Neural progenitor cell (in vitro differentiated cells): ENCODE data around the gene DLEC1. TPM values are rescaled to one million over a fixed set of nuclear protein-coding genes. Genes with fewer than 3 reads are reported as not detected.

ENCODE experiments used
- DNase-seq: peaks from one replicate; pipeline ENCODE4 v3.0.0-alpha.2; 2016; ENCODE audit warnings: low spot score
- H2AFZ ChIP-seq: fragments of 200-600 bp; sonication (generic); replicated peaks from 2 replicates; pipeline ENCODE4 v1.6.1; 2016; ENCODE audit warnings: antibody characterized with exemption
- H3F3A ChIP-seq: fragments of 200-600 bp; sonication (generic); 2 replicates; pipeline ENCODE4 v1.6.1; 2016; ENCODE audit warnings: antibody characterized with exemption, low read depth
- H3K27ac ChIP-seq: fragments of 200-600 bp; sonication (generic); 2 replicates; pipeline ENCODE4 v1.5.1; 2016; ENCODE audit warnings: mild to moderate bottlenecking
- H3K27me3 ChIP-seq: fragments of 200-600 bp; sonication (generic); 2 replicates; pipeline ENCODE4 v1.6.1; 2016; ENCODE audit warnings: mild to moderate bottlenecking, moderate library complexity
- H3K36me3 ChIP-seq: fragments of 200-600 bp; sonication (generic); 2 replicates; pipeline ENCODE4 v1.5.1; 2016
- H3K4me1 ChIP-seq: fragments of 200-600 bp; sonication (generic); 2 replicates; pipeline ENCODE4 v1.6.1; 2016; ENCODE audit warnings: mixed run types
- H3K4me2 ChIP-seq: fragments of 200-600 bp; sonication (generic); 2 replicates; pipeline ENCODE4 v1.6.1; 2016
- H3K4me3 ChIP-seq: fragments of 200-600 bp; sonication (generic); 2 replicates; pipeline ENCODE4 v1.5.1; 2016
- H3K79me2 ChIP-seq: fragments of 200-600 bp; sonication (generic); 2 replicates; pipeline ENCODE4 v1.6.1; 2016; ENCODE audit warnings: low read depth
- H3K9ac ChIP-seq: fragments of 200-600 bp; sonication (generic); 2 replicates; pipeline ENCODE4 v1.6.1; 2016
- H3K9me3 ChIP-seq: fragments of 200-600 bp; sonication (generic); 2 replicates; pipeline ENCODE4 v1.5.1; 2016; ENCODE audit warnings: low read depth
- H4K20me1 ChIP-seq: fragments of 200-600 bp; sonication (generic); 2 replicates; pipeline ENCODE4 v1.6.1; 2016; ENCODE audit warnings: low read depth
- H3K27ac Mint-ChIP-seq: 3 replicates; pipeline ENCODE4 v1.8.0; 2021; ENCODE audit warnings: mixed read lengths
- H3K27me3 Mint-ChIP-seq: 2 replicates; pipeline ENCODE4 v1.8.0; 2022; ENCODE audit warnings: low read depth, mild to moderate bottlenecking, inconsistent platforms, moderate library complexity, mixed read lengths; ENCODE audit not compliant: insufficient read depth
- H3K36me3 Mint-ChIP-seq: 3 replicates; pipeline ENCODE4 v1.8.0; 2021; ENCODE audit warnings: mixed read lengths
- H3K4me1 Mint-ChIP-seq: 3 replicates; pipeline ENCODE4 v1.8.0; 2021; ENCODE audit warnings: mixed read lengths
- H3K4me3 Mint-ChIP-seq: 3 replicates; pipeline ENCODE4 v1.8.0; 2021; ENCODE audit warnings: mild to moderate bottlenecking, moderate library complexity, mixed read lengths
- H3K9me3 Mint-ChIP-seq: 3 replicates; pipeline ENCODE4 v1.8.0; 2020; ENCODE audit warnings: mixed read lengths
- CTCF ChIP-seq: fragments of 200-600 bp; sonication (generic); IDR thresholded peaks from 2 replicates; pipeline ENCODE4 v1.5.1; 2017; ENCODE audit warnings: antibody characterized with exemption, mild to moderate bottlenecking
- EZH2 ChIP-seq: fragments of 200-600 bp; sonication (generic); IDR thresholded peaks from 2 replicates; pipeline ENCODE4 v1.6.1; 2017; ENCODE audit warnings: antibody characterized with exemption, mild to moderate bottlenecking, moderate library complexity
- EZH2phosphoT487 ChIP-seq: fragments of 200-600 bp; sonication (generic); IDR thresholded peaks from 2 replicates; pipeline ENCODE4 v1.6.1; 2017; ENCODE audit warnings: antibody characterized with exemption
- total RNA-seq: library from RNA; depleted of rRNA; stranded (reverse); fragments of >200 nt; gene quantifications from 2 replicates; pipeline ENCODE4 v1.2.3, GENCODE V29; 2015; ENCODE audit warnings: low replicate concordance

DLEC1 gene
- total RNA-seq, 1 donor from 2014 or later = 0.60 TPM

- Mint-ChIP-seq H3K27me3 (peaks cover 5% of the 10 kb centered on the region), H3K4me1 (no peaks in the 10 kb centered on the region), H3K27ac (no peak overlapping the region), H3K36me3 (peaks cover 29% of the 10 kb centered on the region), H3K4me3 (no peak overlapping the region), H3K9me3 (no peaks in the 10 kb centered on the region)
- peaks cover 7% of the 10 kb centered on the region for H4K20me1 ChIP-seq
- no peaks in the 10 kb centered on the region for H3F3A ChIP-seq
- H3K4me2 ChIP-seq = no peak overlapping the region
- H2AFZ ChIP-seq = no peak overlapping the region
- no peaks in the 10 kb centered on the region for H3K27me3 ChIP-seq
- H3K9me3 ChIP-seq = no peaks in the 10 kb centered on the region
- H3K4me3 ChIP-seq = no peak overlapping the region
- no peaks in the 10 kb centered on the region for H3K36me3 ChIP-seq
- no peak for DNase-seq
- no peak overlapping the region for H3K27ac ChIP-seq
- H3K4me1 ChIP-seq = no peaks in the 10 kb centered on the region
- no peak for TF ChIP-seq EZH2
- H3K79me2 ChIP-seq = no peaks in the 10 kb centered on the region
- H3K9ac ChIP-seq = no peak overlapping the region
Measured at GRCh38 chr3:38015485-38015884, 23.5 kb upstream of the DLEC1 start.

DNA sequence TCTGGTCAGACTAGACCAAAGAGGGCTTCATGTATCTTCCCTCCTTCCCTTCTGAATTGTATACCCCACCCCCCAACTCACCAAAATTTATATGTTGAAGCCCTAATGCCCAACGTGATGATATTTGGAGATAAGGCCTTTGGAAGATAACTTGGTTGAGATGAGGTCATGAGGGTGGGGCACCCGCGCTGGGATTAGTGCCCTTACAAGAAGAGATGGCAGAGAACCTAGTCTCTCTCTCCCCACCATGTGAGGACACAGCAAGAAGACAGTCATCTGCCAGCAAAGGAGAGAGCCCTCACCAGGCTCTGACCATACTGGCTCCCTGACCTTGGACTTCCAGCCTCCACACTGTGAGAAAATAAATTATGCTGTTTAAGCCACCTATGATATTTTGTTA is 23.0 kb upstream of the DLEC1 start:
- no peaks in the 10 kb centered on the region for H3K4me1 ChIP-seq
- Mint-ChIP-seq H3K27me3 (peaks cover 5% of the 10 kb centered on the region), H3K9me3 (no peaks in the 10 kb centered on the region), H3K4me1 (no peaks in the 10 kb centered on the region), H3K27ac (no peak overlapping the region), H3K36me3 (peaks cover 29% of the 10 kb centered on the region), H3K4me3 (no peak overlapping the region)
- H3K27ac ChIP-seq = no peak overlapping the region
- no peaks in the 10 kb centered on the region for H3K27me3 ChIP-seq
- H3K4me3 ChIP-seq = no peak overlapping the region
- H3K9ac ChIP-seq = no peak overlapping the region
- H4K20me1 ChIP-seq = peaks cover 7% of the 10 kb centered on the region
- H2AFZ ChIP-seq = no peak overlapping the region
- no peak for DNase-seq
- TF ChIP-seq CTCF = no peak
- TF ChIP-seq EZH2phosphoT487 = no peak
- TF ChIP-seq EZH2 = no peak
- no peaks in the 10 kb centered on the region for H3K36me3 ChIP-seq
- no peaks in the 10 kb centered on the region for H3K79me2 ChIP-seq
- no peaks in the 10 kb centered on the region for H3K9me3 ChIP-seq
- H3F3A ChIP-seq = no peaks in the 10 kb centered on the region
- no peak overlapping the region for H3K4me2 ChIP-seq

- Mint-ChIP-seq H3K4me1 (no peaks in the 10 kb centered on the region), H3K4me3 (no peak overlapping the region), H3K27me3 (peaks cover 5% of the 10 kb centered on the region), H3K9me3 (no peaks in the 10 kb centered on the region), H3K27ac (no peak overlapping the region), H3K36me3 (peaks cover 26% of the 10 kb centered on the region)
- no peaks in the 10 kb centered on the region for H3K4me1 ChIP-seq
- no peak overlapping the region for H3K27ac ChIP-seq
- no peak overlapping the region for H3K4me2 ChIP-seq
- H3F3A ChIP-seq = no peaks in the 10 kb centered on the region
- H3K79me2 ChIP-seq = no peaks in the 10 kb centered on the region
- no peak overlapping the region for H3K9ac ChIP-seq
- H2AFZ ChIP-seq = no peak overlapping the region
- H3K4me3 ChIP-seq = no peak overlapping the region
- H4K20me1 ChIP-seq = peaks cover 11% of the 10 kb centered on the region
- no peak for DNase-seq
- H3K9me3 ChIP-seq = no peaks in the 10 kb centered on the region
- no peaks in the 10 kb centered on the region for H3K36me3 ChIP-seq
- TF ChIP-seq EZH2phosphoT487 (no peak), CTCF (no peak), EZH2 (no peak)
- no peaks in the 10 kb centered on the region for H3K27me3 ChIP-seq
Measured at GRCh38 chr3:38016410-38016809, 22.6 kb upstream of the DLEC1 start.

DNA sequence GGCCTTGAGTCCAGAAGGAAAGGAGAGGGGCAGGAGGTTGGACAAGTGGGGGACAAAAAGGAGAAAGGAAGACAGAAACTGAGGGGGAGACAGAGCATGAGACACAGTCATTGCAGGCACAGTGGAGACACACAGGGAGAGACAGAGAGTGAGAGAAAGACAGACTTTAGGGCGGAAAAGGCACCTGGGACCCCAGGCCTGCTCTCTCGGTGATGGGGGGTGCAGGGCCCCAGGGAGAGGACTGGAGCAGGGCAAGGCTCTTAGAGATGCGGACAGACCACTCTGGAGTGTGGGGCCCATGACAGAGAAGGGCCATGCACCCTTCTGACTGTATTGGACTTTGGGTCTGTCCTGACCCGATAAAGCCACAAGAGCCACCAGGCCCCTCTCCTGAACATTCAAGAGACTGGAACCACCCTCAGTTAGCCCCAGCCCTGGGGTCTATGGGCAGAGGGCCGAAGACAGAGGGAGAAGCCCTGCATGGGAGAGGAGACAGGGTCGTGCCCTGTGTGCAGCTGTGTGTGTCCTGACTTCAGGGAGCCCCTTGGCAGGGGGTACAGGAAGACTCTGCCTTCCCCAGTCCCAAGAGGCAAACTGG is 22.1 kb upstream of the DLEC1 start:
- H3K4me1 ChIP-seq = no peaks in the 10 kb centered on the region
- peaks cover 16% of the 10 kb centered on the region for H4K20me1 ChIP-seq
- no peak overlapping the region for H3K27ac ChIP-seq
- TF ChIP-seq EZH2phosphoT487 (no peak), CTCF (no peak), EZH2 (no peak)
- no peak overlapping the region for H3K4me3 ChIP-seq
- H3K79me2 ChIP-seq = no peaks in the 10 kb centered on the region
- no peak overlapping the region for H2AFZ ChIP-seq
- no peaks in the 10 kb centered on the region for H3K9me3 ChIP-seq
- H3K4me3 Mint-ChIP-seq = no peak overlapping the region
- no peaks in the 10 kb centered on the region for H3K36me3 ChIP-seq
- peaks cover 26% of the 10 kb centered on the region for H3K36me3 Mint-ChIP-seq
- H3K4me2 ChIP-seq = no peak overlapping the region
- H3K27ac Mint-ChIP-seq = no peak overlapping the region
- no peaks in the 10 kb centered on the region for H3K27me3 ChIP-seq
- no peaks in the 10 kb centered on the region for H3F3A ChIP-seq
- DNase-seq = no peak
- no peaks in the 10 kb centered on the region for H3K9me3 Mint-ChIP-seq
- no peak overlapping the region for H3K9ac ChIP-seq
- H3K27me3 Mint-ChIP-seq = peaks cover 5% of the 10 kb centered on the region
- no peaks in the 10 kb centered on the region for H3K4me1 Mint-ChIP-seq
